GM12891 (cell line): ENCODE data around the gene CYB561D2.

ENCODE experiments used
- POLR2A ChIP-seq: IDR thresholded peaks from 2 replicates; pipeline ENCODE4 v1.6.1; 2011; ENCODE audit warnings: low read depth, low read length, control low read depth
- POLR2AphosphoS5 ChIP-seq: IDR thresholded peaks from 2 replicates; pipeline ENCODE4 v1.6.1; 2011; ENCODE audit warnings: low read depth, low read length, control low read depth
- TAF1 ChIP-seq: IDR thresholded peaks from 2 replicates; pipeline ENCODE4 v1.6.1; 2011; ENCODE audit warnings: low read depth, low read length, control low read depth

DNA sequence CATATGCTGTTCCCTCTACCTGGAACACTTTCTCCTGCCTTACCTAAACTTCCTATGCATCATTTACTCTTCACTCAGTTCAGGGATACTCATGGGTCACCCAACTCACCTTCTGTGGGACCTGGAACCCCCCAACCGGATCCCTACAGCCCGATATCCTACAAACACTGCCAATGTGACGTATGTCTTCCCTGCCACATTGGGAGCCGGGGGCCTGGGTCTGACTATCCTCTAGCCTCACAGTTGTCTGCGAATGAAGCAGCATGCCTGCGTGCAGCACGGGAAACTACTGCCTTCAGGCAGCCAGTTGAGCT lies 492 bp upstream of the CYB561D2 start:
- TF ChIP-seq POLR2AphosphoS5 (no peak), POLR2A (no peak), TAF1 (no peak)
